Anterior cingulate cortex (tissue), 58 donors: Measurements from ENCODE around the gene C8B.

Experiments used
- DNase-seq, 58 donors: peaks; one replicate each; lab custom pipeline; 2025; lab: John Stamatoyannopoulos, UW

Gene C8B

DNA sequence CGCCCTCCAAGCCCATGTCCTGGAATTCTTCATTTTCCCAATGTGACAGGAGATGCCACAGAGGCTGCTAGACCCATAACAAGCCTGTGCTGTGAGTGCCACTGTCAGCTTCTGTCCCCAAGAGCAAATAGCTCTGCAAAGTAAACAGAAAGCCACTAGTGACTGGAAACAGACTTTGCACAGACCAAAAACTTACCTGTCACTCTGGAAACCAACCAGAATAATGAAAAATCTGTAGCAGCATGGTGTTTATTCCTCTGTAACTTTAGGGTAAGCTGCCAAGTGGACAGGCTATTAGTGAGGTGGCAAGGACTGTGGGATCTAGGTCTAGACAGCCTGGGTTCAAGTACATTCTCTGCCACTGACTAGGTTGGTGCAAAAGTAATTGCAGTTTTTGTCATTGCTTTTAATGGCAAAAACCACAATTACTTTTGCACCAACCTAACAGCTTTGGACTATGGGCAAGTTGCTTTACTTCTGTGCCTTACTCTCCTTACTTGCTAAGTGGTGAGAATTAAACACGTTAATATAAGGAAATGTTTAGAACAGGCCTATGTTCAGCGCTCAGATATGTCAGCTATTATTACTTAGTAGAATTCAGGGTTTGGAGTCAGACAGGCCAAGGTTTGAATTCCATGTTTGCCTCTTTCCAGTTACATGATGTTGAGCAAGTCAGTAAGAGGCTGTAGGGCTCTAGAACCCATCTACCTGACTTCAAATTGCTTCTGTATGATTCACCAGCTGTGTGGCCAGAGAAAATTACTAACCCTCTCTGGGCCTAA is at the start of gene C8B:
Gene C8B, minus strand, starts transcription at position 100 of the 782 bp plus-strand sequence. Its CDS starts 67 bp downstream, at position 33.
- DNase-seq, result no peak

DNA sequence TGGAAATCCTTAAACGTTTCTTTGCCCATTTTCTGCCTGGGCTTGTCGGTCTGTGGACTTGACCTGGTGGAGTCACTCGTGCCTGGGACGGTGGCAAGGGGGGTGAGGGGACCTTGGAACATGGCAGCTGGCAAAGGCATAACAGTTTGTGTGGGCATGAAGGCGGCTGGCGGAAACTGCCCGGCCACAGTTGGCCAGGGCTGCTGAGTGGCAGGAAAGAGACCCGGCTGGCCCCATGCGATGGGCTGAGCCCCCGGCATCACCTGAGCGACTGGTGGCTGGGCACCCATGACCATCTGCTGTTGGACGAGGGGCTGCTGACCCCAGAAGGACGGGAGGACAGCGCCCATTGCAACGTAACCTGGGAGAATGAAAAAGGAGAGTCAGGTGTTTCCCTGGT is 49.3 kb upstream of the C8B start:
- DNase-seq, result no peak

DNA sequence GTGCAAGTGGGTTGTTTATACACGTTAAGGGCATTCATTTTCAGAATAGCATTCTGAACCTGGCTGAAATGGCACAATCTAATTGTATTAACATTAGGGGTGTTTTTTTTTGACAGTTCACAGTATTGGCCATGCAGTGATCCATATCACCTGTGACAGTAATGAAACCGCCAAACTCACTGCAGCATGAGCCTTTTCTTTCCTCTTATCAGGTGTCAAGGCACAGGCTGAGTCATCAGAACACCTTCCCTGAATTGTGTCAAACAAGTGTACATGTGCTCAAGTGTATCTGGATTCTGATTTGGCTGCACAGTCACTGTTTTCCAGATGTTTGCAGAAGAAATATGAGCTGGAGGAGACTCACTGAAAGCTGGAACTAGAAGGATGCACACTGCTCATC is 47.7 kb upstream of the C8B start:
- DNase-seq, result no peak

DNA sequence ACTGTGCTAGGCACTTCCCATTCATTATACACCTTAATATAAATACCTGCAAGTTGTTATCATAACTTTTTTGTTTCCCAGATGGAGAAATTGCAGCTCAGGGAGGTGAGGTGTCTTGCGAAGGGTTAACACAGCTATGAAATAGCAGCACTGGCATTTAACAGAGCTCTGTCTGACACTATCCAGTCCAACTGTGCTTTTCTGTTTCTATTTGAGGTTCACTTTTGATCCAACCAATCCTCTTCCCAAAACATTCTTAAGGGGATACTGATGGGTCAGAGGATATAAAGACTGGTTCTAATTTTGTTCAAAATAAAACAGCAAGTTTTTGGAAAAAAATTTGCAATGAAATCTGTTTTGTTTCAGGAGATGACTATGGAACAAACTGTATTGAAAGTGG is 46.5 kb upstream of the C8B start:
- no peak for DNase-seq

DNA sequence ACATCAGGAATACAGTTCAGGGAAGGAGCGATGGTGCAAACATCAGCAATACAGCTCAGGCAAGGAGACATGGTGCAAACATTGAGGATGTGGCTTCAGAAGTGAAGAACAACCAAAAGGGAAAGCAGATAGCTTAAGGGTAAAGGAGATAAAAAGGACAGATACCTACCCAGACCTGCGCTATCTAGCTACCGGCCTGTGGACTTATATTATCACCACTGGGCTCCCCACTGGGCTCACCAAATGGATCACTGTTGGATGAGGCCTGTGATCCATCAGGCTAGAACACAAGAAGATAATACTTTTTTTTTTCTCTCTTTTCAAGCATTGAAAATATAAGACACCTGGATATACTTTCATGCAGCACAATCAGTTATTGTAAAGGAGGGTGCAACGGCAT is 44.7 kb upstream of the C8B start:
- DNase-seq, result no peak

DNA sequence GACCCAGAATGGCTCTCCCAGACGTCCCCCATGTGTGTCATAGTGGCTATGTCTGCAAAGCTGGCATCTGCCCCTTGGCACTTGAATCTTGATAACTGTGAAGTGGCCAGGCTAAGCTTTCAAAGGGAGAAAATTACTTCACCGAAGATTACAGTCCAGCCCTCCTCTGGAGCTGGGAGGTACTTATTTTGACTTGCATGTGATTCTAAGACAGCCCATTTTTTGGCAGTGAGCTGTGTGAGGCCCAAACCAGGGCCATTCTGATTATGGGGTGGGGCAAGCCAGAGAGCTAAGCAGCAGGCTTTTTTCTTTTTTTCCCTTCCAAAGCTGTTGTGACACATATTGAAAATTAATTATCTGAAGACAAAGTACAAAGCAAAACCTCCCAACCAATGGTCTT is 42.1 kb upstream of the C8B start:
- no peak for DNase-seq

DNA sequence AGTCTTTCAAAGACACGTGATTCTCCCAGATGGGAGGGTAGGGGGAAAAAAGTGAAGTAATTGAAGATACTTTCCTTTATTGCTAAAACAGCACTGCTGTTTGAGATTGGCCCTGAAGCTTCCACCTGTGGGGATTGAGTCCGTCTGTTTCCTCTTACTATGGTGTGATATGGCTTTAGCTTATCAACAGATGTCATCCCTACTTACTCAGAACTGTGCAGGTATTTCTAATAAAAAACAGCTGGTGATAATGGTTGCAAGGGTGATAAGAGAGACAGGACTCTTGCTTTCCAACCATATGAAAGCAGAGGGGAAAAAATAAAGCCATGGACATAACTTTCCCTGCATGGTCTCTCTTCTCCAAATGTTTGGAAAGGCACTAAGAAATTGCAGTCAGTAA is 41.7 kb upstream of the C8B start:
- no peak for DNase-seq

DNA sequence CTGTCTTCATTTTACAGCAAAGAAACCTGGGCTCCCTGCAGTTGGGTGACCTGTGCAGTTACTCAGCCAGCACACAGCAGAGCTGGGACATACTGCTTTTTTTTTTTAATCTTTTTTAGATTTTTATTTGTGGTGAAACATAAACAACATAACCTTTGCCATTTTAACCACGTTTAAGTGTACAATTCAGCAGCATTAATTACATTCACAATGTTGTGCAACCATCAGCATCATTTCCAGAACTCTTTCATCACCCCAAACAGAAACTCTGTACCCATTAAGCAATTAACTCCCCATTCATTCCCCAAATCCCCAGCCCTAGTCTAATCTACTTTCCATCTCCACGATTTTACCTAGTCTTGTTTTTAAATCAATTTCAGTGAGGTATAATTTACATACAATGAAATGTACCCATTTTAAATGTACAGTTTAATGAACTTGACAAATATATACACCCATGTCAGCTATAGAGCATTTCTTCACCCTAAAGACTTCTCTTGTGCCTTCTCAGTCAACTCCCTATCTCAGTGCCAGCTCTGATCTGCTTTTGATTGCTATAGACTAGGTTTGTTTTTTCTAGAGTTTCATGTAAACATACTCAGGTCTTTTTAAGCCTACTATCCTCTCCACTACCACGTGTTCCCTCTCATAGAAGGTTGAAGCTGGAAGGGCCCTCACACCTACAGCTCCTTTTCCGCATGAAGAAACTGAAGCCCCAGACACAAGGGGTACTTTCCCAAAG is 37.8 kb upstream of the C8B start:
- no peak for DNase-seq

DNA sequence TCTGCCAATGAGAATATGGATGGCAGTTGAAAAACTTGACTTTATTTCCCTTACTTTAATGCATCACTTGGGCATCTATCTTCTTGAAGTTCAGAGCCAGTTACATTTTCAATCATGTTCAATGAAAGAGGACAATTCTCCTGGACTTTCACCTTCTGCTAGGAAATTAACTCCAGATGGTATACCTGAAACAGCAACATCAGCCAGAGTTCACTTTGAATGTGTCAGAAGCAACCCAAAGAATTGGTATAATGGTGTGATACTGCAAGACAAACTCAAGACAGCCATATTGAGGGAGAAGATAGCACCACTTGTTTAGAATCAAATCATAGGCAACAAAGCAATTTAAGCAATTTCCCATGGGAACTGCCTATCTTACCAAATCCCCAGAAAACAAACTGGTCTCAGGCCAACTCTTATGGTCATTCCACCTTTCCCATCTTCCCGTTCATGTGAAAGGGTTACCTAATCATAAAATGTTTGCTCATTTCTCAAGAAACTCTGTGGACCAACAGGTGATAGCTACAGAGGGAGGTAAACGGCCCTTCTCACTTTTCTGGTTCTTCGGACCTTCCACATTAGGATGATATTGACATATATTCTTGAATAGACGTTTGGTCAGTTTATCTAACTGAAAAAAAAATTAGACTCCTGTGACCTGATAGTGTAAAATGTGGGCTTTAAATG is 29.7 kb upstream of the C8B start:
- no peak for DNase-seq

DNA sequence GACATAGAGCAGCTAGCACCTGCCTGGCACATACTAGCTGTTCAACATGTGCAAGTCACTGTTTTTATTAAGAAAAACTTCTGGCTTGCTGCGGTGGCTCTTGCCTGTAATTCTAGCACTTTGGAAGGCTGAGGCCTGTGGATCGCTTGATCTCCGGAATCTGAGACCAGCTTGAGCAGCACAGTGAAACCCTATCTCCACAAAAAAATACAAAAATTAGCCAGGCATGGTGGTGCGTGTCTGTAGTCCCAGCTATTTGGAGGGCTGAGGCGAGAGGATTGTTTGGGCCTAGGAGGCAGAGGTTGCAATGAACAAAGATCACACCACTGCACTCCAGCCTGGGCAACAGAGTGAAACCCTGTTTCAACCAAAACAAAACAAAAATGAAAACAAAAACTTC is 27.7 kb upstream of the C8B start:
- DNase-seq, result no peak

DNA sequence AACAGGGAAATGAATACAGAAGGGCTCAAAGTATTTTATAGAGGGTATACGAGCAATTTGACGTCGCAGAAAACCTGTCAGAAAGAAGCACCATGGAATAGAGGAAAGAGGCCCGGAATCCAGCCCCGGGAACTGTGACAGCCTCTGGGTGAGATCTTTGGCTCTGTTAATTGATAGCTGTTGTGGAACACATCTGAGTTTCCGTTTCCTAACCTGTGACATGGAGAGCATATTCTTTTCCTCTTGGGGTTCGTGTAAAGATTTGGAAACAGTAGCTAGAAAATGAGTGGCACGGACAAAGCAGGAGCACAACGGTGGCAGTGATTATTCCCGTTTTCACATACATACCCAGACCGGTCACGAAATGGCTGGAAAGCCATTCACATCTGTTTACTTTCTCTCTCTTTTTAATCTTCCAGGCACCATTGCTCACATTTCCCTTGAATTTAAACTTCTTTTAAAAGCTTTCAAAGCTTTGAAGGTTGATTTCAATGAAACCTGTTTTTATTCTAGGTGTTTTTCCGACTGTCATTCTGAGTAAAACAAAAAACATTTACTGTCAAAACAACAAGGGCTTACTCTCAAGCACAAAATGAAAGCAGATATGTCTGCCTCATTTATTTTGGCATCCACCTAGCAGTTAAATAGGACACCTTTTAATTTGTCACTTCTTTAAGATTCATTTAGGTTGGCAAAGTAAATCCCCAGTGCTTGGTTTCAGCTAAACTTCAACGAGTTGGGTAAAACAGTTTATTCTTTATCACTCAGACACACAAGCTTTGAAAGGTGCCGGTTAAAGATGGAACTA is 26.7 kb upstream of the C8B start:
- no peak for DNase-seq

DNA sequence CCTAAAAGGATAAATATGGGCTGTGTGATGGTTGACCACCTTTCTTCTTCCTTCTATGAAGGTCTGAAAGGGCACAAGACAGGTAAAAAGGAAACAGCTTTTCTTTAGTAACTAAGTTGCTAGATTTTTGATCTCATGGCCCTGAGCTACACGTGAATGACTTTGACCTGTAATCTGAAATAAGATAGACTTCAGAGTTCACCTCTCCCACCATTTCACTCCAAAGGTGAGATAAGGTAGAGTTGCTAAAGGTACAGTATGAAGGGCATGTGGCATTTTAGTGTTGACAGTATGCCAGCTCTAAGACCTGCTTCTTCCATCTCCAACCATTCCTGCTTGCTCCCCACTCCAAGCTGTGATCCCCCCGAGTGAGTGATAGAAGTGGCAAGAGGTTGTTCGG is 25.8 kb upstream of the C8B start:
- DNase-seq, result no peak

DNA sequence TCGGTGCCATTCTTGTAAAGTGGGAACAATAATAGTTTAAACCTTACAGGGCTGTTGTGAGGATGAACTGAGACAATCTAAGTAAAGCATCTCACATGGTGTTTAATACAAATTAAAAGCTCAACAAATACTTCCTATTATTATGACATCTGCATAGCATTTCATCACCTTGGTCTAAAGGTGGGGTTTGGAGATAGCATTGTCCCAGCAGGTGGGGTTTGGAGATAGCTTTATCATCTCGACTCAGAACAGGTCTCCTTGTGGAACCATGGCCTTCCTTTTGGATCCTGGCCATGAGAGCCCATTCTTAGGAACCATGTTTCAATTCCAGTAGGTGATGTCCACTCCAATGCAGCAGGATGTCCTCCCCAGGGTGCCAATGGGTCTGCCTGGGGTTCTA is 20.6 kb upstream of the C8B start:
- no peak for DNase-seq

DNA sequence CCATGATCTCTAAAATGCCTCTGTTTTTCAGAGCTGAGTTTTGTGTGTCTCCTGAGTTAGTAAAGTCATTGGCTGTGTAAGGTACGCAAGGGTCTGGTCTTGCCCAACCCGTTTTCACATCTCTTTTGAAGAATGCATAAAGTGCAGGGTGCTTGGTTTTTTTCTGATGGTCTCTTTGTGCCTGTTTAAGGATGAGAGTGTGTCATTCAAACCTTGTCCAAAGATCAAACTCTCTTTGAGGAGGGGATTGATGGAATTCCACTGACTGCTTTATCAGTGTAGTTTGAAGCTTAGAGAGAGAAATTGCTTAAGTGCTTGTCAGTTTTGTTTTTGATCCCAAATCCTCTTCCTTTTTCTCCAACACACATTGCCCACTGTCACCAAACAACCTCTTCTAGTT is 20.0 kb upstream of the C8B start:
- DNase-seq, result no peak

DNA sequence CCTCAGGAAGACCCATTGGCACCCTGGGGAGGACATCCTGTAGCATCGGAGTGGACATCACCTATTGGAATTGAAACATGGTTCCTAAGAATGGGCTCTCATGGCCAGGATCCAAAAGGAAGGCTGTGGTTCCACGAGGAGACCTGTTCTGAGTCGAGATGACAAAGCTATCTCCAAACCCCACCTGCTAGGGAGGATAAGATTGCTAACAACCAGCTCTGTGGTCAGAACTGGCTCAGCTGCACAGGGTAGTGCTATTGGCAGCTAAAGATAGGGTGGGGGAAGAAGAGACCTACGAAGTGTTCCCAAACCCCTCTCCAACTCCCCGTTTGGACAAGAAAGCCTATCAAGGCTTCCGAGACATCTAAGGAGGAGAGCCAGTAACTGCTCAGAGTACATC is 17.7 kb upstream of the C8B start:
- DNase-seq, result no peak

DNA sequence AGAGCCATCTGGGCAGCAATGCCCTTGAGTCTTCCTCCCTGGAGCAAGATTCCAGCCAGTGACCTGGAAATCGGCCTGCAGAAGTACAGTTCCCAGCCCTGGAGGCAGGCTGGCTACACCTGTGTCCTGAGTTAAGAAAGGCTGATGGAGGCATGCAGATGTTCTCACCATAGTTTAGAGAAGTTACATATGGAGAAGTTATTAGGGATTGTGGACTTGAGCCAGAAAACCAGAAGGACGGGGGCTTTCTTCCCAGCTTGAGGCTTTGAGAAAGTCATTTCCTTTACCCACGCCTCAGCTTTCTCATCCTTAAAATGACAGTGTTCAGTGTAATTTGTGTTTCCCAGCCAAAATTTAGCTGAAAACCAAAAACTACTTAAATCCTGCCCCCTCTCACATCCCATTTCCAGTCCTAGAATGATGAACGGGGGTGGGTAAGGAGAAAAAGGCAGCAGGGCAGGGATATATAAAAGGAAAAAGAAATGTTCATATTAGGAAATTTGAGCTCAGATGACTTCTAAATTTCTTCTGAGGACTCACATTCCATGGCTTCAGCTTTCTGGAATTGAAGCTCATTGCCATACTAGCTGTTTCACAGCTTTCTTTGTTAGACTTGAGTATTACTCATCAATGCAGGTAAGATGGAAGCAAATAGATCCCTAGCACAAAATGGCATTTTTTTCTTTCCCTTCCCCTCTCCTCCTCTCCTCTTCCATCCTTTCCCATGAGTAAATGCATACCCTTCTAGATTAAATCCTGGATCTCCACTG is 14.4 kb upstream of the C8B start:
- DNase-seq, result no peak

DNA sequence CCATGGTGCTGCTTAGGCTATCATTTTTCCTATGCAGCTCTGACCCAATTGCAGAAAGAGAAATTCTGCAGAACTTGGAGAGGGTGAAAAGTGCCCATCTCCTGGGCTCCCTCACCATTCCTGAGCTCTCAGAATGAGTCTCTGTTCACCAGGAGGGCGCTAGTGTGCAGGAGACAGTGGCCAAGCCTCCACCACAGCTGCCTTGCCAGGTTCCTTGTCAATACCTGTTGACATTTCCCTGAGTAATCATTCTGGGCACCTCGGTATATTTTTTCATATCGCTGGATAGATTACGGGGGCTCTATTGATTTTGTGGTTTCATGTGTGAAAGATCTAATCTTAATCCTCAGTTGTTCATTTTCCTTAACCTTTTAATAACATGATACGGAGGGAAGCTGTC is 13.0 kb upstream of the C8B start:
- DNase-seq, result no peak

DNA sequence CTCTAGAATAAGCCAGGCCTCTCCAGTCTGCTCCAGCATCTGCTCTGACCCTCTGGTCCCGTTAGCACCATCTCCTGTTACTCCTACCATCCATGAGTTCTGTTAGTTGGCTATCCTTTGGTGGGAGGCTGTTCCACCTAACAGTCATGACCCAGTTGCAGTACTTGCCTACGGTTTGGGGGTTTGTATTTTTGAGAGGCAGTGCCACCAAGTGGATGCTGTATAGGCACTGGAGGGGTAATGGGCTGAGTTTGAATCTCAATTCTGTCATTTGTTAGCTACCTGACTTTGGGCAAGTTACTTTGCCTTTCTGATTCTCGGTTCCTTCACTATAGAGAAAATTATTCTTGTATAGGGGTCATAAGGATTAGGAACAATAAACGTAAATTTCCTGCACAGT is 12.1 kb upstream of the C8B start:
- no peak for DNase-seq

DNA sequence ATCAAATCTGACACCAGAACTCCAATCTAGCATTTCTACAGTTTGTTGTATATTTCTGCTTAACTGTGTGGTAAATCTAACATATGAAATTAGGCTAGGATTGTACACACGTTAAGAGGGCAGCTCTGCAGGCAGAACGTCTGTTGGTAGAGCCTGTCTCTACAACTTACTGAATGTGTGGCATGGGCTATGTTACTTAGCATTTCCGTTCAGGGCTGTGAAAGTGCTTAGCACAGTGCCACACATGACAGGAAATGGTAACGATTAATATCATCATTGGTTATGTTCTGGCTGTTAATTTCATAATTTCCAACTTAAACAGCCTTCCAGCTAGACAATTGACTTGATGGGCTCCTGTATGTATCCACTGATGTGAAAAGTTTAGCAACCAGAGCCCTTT is 9.6 kb upstream of the C8B start:
- no peak for DNase-seq
